Stromal cell of bone marrow (primary cell): ENCODE data around the gene SYT9.

ENCODE experiments used
- DNase-seq: peaks from one replicate; pipeline ENCODE4 v3.0.0-alpha.2; 2012; ENCODE audit warnings: low read depth

SYT9 gene

DNA sequence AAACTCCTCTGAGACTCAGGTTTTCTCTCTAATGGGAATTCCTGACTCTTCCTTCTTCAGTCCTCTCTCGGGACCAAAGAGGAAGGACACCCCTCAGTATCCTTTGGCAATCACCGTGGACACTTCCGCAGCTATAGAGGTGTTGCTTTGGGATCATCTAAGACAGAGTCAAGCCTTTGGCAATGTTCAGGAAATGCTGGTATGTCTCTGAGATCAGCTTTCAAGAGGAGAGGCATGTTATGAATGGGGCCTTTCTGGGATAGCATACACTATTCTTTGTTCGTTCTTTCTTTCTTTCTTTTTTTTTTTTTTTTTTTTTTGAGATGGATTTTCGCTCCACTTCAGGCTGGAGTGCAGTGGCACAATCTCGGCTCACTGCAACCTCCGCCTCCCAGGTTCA lies 219.4 kb downstream of the SYT9 start:
- DNase-seq: no peak

DNA sequence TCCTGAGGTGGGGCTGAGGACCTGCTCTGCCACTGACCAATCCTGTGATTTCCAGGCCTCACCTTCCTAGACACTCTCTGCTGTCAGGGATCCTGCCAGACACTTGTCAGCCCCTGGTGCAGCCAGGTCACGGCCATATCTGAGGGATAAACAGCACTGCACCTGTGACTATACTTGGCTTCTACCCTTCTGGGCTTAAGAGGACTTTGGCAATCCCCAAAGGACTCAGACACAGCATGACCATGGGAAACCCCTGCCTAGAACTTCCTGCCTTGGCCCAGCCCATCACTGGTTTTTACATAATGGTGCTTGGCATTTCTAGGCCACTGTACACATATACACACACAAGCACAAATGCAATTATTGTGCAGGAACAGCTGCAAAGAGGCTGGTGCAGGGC lies 222.0 kb downstream of the SYT9 start:
- DNase-seq: no peak

DNA sequence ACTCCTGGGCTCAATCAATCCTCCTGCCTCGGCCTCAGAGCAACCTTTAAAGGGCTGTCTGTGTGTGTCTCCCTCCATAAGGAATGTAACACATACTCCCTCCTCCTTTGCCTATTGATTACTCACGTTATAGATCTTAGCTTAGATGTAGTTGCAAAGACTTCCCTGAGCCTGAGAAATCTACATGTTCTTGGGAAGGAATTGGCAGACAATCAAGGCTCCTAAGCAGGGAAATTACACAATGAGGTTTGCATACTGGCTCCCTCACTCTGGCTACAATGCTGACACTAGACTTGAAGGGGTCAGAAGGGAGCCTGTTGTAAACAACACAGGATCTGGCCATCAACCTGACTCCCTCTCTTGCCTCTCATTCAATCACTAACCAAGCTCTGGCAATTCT lies 228.4 kb downstream of the SYT9 start:
- DNase-seq: peak; percentile 24

DNA sequence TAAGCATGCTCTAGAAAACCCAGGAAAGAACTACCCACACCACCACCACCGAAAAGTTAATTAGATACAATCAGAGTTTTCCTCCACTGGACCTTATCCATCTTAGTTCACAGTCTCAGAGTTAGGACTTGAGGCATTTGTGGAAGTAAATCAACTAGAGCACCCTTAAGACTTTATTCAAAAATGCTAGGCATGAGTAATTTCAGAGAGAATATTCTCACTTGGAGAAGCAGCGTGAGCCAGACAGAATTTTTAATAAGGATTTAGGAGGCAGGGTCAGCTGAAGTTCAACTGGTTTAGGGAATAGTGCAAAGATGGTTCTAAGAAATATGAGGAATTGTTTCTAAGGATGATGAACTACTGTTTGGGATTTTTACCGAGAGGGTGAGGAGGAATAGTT lies 232.4 kb downstream of the SYT9 start:
- no peak for DNase-seq

DNA sequence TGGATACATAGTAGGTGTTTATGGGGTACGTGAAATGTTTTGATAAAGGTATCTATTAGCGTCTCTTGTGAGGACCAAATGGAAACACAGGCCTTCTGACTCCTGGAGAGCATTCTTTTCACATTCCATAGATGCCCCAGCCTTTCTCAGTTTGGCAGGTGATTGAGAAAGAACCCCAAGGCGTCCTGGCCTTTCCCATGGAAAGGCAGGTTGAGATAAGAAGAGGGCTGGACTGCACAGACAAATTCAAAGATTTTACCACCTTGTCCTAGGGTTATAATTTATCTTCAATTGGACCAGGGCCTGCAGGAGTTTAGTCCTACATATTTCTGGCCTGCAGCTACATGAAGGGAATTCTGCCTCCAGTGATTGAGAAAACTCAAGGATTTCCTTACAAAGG lies 232.9 kb downstream of the SYT9 start:
- DNase-seq: no peak

DNA sequence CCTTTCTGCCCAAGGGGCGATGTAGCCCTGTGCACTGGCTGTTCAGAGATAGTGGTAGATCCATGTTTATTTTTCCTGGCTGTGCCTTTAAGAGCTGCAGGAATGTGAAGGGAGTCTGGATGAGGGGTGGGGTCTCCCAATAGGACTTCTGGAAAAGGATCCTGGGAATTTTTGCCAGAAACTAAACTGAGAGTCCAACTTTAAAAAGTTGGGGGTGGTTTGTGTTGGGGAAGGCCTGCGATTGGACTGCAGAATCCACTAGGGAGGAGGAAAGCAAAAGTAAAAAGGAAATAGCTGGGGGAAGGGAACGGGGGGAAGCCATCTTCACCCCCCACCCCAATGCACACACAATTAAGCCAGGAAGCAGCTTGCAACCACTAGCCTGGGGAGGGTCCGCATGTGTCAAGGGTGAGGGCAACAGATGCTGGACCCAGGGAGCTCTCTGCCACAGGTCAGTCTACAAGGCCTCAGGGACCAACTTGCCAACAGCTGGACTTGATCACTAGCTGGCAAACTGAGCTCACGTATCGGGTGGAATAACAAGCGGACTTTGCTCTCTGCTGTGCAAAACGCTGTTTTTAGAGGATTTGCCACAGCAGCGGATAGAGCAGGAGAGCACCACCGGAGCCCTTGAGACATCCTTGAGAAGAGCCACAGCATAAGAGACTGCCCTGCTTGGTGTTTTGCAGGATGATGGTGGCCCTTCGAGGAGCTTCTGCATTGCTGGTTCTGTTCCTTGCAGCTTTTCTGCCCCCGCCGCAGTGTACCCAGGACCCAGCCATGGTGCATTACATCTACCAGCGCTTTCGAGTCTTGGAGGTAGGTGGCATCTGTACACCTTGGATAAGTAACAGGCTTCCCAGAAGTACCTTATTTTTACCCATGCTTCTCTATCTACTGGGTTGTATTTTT lies 233.7 kb downstream of the SYT9 start, which contains the start of gene OLFML1:
Gene OLFML1, plus strand, starts transcription at position 321 of the 912 bp plus-strand sequence. Its CDS starts 370 bp downstream, at position 691.
- DNase-seq: peak; percentile 52

DNA sequence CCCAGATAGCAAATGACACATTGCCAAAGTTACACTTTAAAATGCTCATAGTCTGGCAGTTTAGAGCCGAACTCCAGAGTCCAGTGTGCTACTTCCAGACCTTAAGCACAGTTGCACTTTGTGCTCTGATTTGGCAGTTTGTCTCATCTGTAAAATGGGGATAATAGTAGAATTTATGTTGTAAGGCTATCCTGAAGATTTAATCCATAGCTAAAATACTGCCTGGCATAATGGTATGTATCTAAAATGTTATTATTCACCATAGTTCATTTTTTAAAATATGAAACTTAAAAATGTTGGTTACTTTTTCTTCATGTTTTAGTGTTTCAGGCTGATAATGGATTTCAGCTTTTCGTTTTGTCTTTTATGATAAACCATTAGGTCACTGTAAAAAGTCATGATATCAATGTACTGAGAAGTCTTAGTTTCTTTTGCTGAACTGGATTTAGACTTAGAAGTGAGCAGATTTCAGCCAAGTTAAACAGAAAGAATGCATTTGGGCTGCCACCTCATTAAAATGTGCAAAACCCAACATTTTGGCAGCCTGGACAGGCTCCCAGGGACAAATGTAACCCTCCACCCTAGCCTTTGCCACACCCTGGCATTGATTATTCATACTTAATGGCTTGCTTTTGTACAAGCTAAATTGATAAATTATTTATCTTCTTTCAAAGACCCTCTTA lies 234.5 kb downstream of the SYT9 start:
- DNase-seq: no peak

DNA sequence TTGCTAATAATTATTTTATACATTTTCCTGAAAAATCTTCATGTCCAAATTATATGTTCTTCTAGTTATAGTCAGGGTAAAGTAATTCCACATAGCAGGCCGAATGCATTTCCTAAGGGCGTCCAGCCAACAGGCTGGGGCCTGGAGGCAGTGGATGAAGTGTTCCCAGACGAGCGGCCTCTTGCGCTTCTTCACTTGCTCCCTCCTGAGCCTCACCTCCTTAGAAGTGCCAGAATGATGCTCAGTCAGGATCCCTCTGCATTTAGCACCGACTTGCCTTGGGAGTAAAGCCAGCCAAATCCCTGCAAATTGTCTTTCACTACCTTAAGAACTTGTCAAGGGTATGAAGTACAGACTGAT lies 235.1 kb downstream of the SYT9 start:
- DNase-seq: no peak

DNA sequence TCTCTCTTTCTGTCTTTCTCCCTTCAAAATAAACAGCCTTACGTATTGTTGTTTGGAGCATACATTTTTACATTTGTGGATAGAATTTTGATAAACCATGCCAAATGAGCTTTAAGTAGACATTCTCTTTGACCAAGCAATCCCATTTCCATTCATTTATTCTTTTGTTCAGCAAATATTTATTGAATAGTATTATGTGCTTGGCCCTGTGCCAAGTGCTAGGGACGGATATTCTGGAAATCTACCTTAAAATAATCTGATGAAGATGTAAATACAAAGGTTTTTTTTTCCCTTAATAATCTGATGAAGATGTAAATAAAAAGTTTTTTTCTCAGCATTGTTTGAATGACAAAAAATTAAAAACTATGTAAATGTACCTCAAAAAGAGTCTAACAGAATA lies 235.7 kb downstream of the SYT9 start:
- no peak for DNase-seq

DNA sequence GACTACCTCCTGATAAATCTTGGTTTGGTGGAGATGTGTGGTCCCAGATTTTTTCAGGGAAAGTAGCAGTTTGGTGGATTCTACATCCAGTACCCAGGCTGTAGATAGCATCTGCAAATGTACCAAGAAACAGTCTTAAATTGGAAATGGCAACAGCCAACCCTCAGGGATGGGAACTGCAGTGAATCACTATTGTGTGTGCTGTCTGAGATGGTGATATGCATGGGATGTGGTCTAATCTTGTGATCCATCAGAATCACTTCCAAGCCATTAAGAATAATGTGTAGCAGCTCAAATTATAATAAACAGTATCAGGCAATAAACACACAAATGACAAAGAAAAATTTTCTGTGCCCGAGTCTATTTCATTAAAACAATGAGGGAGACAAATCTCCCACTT lies 237.0 kb downstream of the SYT9 start:
- peak; percentile 23 for DNase-seq

DNA sequence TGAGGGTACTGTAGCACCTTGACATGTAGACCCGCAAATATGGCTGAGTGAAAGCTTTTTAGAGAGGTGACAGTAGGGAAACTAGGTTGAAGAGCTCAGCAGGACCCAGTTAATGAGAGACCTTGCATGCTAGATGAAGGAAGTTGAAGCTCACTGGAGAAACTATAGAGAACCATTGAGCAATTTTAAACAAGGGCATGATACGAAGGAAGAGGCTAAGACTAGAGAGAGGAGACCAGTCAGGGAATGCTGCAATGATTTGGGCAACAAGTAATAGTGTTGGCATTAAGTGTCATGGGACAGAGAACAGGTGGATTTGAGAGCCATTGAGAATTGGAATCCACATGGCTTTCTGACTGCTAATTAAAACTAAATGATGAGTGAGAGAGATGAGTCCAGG lies 237.7 kb downstream of the SYT9 start:
- DNase-seq: no peak

DNA sequence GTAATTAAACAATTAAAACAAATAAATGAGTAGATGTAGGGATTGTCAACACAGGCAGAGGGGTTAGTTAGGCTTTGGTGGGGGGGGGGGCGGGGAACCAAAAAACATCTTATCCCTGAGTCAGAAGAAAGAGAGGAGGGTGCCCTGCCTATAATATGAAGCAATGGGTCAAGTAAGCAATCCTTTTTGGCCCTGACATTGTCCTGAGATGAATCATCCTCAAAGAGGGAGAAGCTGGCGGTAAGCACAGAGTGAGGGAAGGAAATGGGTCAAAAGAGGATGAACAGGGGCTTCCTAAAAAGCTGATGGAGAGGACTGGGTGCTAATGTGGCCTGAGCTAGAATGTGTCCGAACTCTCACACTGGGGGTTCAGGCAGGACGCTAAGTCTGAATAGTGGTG lies 238.3 kb downstream of the SYT9 start:
- DNase-seq: peak; percentile 80

DNA sequence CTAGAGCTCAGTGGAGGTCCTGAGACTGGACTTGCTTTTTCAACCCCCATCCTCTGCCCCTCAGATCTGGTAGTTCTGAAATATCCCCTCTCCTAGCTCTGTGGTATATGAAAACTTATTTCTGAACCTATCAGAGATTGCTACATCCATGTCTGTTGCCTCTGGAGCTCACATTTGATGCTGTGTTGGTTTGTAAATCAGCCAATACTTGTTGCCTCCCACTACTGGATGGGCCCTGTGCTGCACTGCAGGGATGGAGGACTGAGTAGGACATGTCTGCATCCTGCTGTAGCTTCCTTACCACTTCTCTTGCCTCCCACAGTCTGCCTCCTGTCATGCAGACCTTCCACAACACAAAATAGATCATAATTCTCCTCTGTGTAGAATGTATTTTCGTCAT lies 238.8 kb downstream of the SYT9 start:
- DNase-seq: no peak

DNA sequence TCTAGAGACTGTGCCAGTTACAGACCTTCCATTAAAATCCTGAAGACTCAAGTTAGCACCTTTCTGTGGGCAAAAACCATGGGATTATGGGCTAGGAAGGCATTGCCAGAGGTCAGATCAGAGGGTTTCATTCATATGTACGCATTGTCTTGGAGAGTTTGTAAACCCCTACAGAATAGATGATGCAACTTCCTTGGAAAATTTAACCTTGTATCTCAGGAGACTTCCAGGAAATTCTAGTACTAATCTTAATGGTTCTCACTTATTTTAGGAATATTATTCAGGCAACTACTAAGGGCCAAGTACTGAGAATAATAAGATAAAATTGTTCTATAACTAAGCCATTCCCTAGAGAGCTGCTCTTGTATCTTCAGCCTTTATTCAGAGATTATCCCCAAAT lies 240.5 kb downstream of the SYT9 start:
- no peak for DNase-seq

DNA sequence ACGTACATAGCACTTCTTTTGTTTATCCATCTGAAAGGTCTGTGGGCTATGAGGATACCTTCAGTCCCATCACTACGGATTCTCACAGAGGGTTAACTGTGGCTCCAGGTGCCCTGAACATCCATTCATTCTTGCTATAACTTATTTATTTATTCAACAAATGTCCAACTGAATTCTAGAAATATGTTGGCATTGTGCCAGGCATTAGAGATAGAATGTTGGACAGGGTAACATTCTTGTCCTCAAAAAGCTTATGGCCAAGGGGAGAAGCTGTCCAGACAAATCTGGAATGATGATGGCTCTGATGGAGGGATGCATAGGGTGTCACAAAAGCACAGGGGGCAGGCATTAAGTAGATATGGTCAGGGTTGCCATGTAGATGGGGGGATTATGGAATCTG lies 242.0 kb downstream of the SYT9 start:
- DNase-seq: no peak

DNA sequence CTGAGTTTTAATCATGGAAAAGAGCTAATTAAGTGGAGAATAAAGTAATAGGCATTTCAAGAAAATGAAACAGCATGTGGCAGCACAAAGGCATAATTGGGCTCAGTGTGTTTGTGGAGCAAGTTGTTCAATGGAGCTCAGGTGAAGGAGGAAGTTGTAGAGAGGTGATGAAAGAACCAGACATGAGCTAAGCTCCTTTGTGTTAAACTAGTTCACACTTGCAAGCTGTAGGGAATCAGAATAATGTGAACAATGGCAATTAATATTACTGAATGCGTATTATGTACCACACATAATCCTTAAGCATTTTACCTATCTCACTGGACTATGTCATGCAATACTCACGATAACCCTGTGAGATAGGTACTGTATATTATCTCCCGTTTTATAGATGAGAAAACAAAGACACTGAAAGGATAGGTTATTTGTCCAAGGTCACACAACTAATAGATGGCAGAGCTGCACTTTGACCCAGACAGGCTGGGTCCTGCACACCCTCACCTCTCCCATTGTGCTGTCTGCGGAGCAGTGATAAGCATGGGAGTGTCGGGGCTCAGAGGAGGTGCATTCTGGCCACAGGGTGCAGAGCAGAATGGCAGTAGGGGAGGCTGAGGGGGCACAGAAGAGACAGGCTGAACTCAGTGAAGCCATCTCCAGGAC lies 242.5 kb downstream of the SYT9 start:
- no peak for DNase-seq

DNA sequence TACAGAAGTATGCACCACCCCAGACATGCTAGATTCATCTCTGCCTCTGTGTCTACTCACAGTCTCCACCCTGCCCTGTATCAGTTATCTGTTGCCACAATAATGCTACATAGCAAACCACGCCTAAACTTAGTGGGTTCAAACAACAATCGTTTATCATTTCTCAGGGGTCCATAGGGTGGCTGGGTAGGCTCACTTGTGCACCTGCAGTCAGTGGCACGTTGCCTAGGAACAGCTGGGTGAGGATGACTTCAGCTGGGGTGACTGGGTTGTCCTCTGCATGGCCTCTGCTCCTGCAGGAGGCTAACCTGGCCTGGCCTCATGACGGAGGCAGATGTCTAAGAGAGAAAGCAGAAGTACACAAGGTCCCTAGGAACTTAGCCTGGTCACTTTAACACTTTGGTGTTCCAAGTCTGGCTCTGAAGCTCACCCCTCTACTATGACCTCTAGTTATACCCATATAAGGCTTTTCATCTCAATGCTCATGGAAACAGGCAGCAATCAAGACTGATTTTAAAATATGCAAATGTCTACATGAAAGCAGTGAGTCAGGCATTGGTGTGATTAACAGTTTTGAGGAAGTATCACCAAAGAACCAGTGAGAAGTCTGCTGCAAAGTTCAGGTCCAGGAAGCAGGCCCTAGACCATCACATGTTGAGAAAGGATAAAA lies 244.3 kb downstream of the SYT9 start:
- DNase-seq: no peak

DNA sequence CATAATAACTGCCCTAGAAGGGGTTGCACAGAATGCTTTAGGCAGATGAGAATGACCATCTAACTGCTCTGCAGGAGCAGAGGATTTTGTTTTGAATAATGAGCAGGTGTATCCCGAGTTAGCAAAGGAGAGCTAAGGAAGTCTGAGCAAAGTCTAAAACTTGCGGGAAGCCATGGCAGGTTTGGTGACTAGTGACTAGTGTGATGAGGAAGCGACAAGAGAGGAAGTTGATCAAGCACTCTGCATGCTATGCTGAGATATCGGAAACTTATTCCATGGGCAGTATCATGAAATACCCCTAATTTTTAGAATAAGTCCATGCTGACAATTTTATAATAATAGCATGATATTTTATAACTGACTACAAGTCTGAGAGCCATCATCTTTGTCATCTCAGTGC lies 246.5 kb downstream of the SYT9 start:
- DNase-seq: no peak

DNA sequence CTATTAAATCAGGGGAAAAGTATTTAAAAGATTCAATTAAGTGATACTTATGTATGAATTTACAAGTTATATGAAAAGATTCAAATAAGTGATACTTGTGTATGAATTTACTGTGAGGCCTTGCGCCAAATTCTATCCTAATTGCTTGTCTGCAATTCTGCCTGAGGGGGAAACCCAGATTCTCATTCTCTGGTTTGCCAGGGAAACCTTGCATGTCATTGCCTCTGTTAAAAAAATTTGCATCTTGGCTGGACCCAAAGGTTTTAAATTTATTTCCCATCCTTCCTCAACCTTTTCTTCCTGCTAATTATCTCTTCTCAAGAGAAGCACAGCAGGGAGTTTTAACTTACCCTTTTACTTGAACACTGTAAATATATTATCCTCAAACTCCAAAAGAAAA lies 247.4 kb downstream of the SYT9 start:
- DNase-seq: no peak

DNA sequence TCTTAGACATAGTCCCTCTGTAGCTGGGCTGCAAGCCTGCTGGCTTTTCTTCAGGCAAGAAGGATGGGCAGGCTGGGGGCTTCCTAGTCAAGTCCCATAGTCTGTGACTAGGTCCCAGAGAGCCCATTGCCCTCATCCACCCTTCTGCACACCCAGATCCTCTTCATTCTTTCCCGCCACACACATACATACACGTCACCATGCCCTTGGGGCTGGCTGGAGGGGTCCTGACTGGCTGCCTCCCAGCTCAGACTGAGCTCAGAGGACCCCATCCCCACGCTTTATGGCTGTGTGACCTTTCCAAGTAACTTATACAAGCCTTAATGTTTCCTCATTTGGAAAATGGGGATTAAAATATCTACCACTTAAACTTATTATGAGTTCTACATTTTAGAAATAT lies 248.5 kb downstream of the SYT9 start:
- no peak for DNase-seq

DNA sequence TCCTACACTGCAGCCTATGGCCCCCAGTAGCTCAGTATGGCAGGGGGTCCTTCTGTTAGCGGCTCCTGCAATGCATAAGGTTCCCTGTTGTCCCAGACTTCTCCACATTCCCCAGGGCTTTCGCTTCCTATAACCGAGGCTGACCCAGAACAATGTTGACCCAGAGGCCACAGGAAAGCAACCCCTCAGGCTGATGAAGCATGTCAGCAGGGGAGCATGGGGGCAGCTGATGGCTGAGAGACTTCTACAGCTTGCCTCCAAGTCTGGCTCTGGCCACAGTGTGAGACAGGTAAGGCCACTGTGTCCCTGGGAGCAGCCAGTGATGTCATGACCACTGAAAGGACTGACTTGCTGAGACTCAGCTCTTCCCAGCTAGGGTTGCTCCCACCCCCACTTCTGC lies 249.5 kb downstream of the SYT9 start:
- no peak for DNase-seq

DNA sequence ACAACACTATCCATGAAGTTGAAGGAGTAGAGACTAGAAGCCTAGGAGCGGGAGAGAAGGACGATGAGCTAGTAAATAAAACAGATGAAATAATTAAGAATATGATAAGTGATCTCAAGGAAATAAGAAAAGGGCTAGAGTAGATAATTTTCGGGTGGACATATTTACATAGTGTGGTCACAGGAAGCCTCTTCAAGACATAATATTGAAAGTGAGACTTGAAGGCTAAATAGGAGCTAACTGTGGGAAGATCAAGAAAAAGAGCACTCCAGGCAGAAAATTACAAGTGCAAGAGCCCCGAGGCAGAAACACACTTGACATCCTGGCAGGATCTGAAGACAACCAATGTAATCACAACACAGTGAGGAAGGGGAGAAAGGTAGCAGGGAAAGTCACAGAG lies 250.2 kb downstream of the SYT9 start:
- DNase-seq: no peak

DNA sequence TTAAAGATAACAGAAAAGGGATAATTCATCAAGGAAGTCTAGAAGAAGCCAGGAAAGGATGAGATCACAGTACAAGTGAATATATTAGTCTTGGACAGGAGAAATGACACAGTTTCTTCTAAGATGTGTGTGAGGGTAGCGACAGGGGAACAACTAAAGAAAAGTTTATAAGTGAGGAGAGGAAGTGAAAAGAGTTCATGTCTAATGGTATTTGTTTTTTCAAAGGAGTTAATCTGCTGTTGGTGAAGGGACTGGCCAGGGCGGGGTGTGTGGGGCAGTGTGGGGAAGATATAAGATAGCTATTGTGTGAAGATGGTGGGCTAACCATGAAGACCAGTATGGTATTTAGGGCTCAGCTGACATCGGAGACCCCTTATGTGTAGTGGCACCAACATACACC lies 254.5 kb downstream of the SYT9 start:
- no peak for DNase-seq
